ENCODE results near the gene OR5K3. TPM values are rescaled to one million over a fixed set of nuclear protein-coding genes. Genes with fewer than 3 reads are reported as not detected.
"Not testable (repeated sequence)": the region's sequence is repeated elsewhere in the genome, so short reads cannot be mapped to it uniquely, and the experiment has no call there.

OR5K3 gene
- not detected for total RNA-seq

- no peak for DNase-seq (ENCODE audit: low read depth in 2 of 3, low spot score in 2 of 3)
Measured at GRCh38 chr3:98390366-98390765, at the start of gene OR5K3. OR5K3 (plus strand) TSS chr3:98390666; CDS start chr3:98390666, 0 bp downstream.

GRCh38 chr3:98341758-98342157, 48.7 kb upstream of the OR5K3 start:
- no peak for DNase-seq (ENCODE audit: low read depth in 2 of 3, low spot score in 2 of 3)

GRCh38 chr3:98343647-98344507, 46.6 kb upstream of the OR5K3 start:
- DNase-seq (ENCODE audit: low read depth in 2 of 3, low spot score in 2 of 3) = peak in 2 of 3 donors; percentile 39 to 49

- no peak for DNase-seq (ENCODE audit: low read depth in 2 of 3, low spot score in 2 of 3)
Measured at GRCh38 chr3:98350082-98350481, 40.4 kb upstream of the OR5K3 start.

GRCh38 chr3:98353554-98353953, 36.9 kb upstream of the OR5K3 start, which contains the start of gene OR5K4:
OR5K4 (plus strand) TSS chr3:98353854; CDS start chr3:98353854, 0 bp downstream.
- no peak for DNase-seq (ENCODE audit: low read depth in 2 of 3, low spot score in 2 of 3)

GRCh38 chr3:98359250-98359649, 31.2 kb upstream of the OR5K3 start:
- no peak for DNase-seq (ENCODE audit: low read depth in 2 of 3, low spot score in 2 of 3)

GRCh38 chr3:98359993-98360675, 30.3 kb upstream of the OR5K3 start:
- DNase-seq (ENCODE audit: low read depth in 2 of 3, low spot score in 2 of 3) = no peak

GRCh38 chr3:98360681-98361080, 29.8 kb upstream of the OR5K3 start:
- DNase-seq (ENCODE audit: low read depth in 2 of 3, low spot score in 2 of 3) = no peak

- DNase-seq (ENCODE audit: low read depth in 2 of 3, low spot score in 2 of 3) = no peak
Measured at GRCh38 chr3:98361289-98361688, 29.2 kb upstream of the OR5K3 start.

- DNase-seq (ENCODE audit: low read depth in 2 of 3, low spot score in 2 of 3) = no peak
Measured at GRCh38 chr3:98367464-98368246, 22.8 kb upstream of the OR5K3 start.

GRCh38 chr3:98371186-98371585, 19.3 kb upstream of the OR5K3 start:
- no peak for DNase-seq (ENCODE audit: low read depth in 2 of 3, low spot score in 2 of 3)

GRCh38 chr3:98371853-98372252, 18.6 kb upstream of the OR5K3 start:
- no peak for DNase-seq (ENCODE audit: low read depth in 2 of 3, low spot score in 2 of 3)

GRCh38 chr3:98372445-98372844, 18.0 kb upstream of the OR5K3 start:
- no peak for DNase-seq (ENCODE audit: low read depth in 2 of 3, low spot score in 2 of 3)

- no peak for DNase-seq (ENCODE audit: low read depth in 2 of 3, low spot score in 2 of 3)
Measured at GRCh38 chr3:98376631-98377030, 13.8 kb upstream of the OR5K3 start.

- no peak for DNase-seq (ENCODE audit: low read depth in 2 of 3, low spot score in 2 of 3)
Measured at GRCh38 chr3:98388147-98388546, 2.3 kb upstream of the OR5K3 start.

- DNase-seq (ENCODE audit: low read depth in 2 of 3, low spot score in 2 of 3) = no peak
Measured at GRCh38 chr3:98395101-98395500, 4.6 kb downstream of the OR5K3 start.

- DNase-seq (ENCODE audit: low read depth in 2 of 3, low spot score in 2 of 3) = not testable (repeated sequence)
Measured at GRCh38 chr3:98396482-98396881, 6.0 kb downstream of the OR5K3 start.

- DNase-seq (ENCODE audit: low read depth in 2 of 3, low spot score in 2 of 3) = no peak
Measured at GRCh38 chr3:98398513-98398912, 8.0 kb downstream of the OR5K3 start.

GRCh38 chr3:98402507-98402906, 12.0 kb downstream of the OR5K3 start:
- DNase-seq (ENCODE audit: low read depth in 2 of 3, low spot score in 2 of 3) = no peak

- DNase-seq (ENCODE audit: low read depth in 2 of 3, low spot score in 2 of 3) = no peak
Measured at GRCh38 chr3:98404010-98404409, 13.5 kb downstream of the OR5K3 start.

GRCh38 chr3:98406034-98406433, 15.6 kb downstream of the OR5K3 start:
- no peak for DNase-seq (ENCODE audit: low read depth in 2 of 3, low spot score in 2 of 3)
